LNCAP (cell line): ENCODE measurements around the gene GNG7.

ENCODE experiments used
- TF ChIP-seq, protein P1 (sequence below): fragments of 450-650 bp; IDR thresholded peaks from 2 replicates; pipeline ENCODE4 v1.5.1; 2017; ENCODE audit warnings: mild to moderate bottlenecking

The GNG7 gene

DNA sequence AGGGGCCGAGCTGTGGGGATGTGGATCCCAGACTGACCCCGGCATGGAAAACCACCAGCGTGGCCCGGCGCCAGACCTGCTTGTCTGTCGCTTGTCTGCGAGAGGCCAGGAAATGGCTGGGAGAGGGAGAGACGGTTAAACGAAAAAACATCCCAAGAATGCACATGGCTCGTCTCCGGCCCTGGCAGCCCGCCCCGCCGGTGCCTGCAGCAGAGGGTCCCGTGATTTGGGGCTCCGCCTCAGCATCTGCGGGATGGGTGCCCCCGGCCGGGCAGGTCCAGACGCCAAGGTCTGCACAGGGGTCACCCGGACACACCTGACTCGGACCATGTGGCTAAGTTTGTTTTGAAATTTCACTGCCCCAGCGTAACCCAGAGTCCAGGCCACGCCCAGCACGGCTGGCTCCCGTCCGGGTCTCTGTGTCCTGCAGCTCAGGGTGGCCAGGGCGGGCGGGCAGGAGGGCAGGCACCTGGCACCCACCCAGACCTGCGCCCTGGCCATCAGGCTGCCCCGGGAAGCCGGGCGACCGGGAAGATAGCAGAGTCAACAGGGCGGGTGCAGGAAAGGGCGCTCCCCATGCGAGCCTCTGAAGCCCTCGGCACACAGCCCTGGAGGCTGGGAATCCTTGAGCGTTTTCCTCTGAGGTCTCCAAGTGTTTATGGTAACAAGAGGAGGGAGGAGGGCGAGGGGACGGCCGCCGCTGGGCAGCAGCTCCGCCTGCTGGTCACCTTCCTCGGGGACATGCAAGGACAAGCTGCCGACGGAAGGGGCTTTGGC lies 123.4 kb downstream of the GNG7 start:
- TF ChIP-seq, protein P1, sequence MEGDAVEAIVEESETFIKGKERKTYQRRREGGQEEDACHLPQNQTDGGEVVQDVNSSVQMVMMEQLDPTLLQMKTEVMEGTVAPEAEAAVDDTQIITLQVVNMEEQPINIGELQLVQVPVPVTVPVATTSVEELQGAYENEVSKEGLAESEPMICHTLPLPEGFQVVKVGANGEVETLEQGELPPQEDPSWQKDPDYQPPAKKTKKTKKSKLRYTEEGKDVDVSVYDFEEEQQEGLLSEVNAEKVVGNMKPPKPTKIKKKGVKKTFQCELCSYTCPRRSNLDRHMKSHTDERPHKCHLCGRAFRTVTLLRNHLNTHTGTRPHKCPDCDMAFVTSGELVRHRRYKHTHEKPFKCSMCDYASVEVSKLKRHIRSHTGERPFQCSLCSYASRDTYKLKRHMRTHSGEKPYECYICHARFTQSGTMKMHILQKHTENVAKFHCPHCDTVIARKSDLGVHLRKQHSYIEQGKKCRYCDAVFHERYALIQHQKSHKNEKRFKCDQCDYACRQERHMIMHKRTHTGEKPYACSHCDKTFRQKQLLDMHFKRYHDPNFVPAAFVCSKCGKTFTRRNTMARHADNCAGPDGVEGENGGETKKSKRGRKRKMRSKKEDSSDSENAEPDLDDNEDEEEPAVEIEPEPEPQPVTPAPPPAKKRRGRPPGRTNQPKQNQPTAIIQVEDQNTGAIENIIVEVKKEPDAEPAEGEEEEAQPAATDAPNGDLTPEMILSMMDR = peak; percentile 96

DNA sequence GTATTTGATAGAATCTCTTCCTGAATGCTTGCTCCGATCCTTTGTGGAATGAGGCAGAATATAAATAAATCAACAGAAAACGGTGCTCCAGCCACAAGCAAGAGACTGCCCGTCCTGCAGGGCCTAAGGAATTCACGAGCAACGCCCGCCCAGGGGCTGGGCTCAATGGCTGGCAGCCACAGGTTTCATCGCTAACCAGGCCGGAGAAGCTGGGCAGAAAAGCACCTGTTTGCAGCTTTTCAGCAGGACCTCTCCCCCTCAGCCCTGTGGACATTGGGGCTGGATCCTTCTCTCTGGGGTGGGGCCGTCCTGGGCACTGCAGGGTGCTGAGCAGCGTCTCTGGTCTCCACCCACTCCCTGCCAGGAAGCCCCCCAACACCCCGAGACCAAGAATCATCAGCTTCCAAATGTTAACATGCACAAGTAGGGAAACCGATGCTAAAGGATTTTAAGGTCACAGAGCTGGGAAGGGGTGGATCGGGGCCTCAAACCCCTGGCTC lies 124.1 kb downstream of the GNG7 start:
- TF ChIP-seq, protein P1 = no peak

DNA sequence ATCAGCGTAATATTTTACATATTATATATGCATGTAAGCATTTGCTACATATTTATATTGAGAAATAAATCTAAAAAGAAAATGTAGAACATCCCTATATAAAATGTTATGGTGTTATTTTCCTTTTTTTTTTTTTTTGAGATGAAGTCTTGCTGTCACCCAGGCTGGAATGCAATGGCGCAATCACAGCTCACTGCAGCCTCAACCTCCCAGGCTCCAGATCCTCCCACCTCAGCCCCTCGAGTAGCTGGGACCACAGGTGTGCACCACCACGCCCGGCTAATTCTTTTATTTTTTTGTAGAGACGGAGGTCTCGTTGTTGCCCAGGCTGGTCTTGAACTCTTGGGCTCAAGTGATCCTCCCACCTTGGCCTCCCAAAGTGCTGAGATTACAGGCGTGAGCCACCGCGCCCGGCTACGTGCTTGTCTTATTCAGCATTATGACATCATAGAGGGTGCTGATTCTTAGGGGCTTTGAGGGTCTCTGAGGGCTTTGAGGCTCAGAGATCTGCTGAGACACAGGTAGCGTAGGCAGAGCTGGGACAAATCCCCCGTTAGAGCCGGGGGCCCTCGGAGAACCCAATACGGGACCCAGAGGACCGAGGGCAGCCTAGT lies 124.7 kb downstream of the GNG7 start:
- TF ChIP-seq, protein P1 = no peak

DNA sequence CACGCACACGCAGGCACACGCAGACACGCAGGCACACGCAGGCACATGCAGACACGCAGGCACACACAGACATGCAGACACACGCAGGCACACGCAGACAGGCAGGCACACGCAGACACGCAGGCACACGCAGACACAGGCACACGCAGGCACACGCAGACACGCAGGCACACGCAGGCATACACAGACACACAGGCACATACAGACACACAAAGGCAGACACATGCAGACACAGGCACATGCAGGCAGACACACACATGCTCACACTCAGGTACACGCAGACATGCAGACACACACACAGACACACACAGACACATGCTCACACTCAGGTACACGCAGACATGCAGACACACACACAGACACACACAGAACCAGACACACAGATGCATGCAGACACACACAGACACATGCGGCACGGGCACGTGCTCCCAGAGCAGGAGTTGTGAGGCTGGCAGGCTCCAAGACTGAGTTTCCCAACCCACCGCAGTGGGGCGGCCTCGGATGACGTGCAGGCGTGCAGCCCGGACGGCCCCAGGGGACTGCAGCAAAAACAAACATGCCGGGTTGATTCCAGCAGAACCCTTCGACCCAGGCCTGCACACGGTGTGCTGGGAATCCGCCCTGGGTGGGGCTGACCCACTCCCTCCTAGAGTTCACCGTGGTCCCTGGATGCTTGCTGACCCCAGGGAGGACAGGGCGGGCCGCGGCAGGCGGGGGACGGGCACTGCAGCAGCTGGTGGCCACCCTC lies 126.6 kb downstream of the GNG7 start:
- TF ChIP-seq, protein P1 = no peak

DNA sequence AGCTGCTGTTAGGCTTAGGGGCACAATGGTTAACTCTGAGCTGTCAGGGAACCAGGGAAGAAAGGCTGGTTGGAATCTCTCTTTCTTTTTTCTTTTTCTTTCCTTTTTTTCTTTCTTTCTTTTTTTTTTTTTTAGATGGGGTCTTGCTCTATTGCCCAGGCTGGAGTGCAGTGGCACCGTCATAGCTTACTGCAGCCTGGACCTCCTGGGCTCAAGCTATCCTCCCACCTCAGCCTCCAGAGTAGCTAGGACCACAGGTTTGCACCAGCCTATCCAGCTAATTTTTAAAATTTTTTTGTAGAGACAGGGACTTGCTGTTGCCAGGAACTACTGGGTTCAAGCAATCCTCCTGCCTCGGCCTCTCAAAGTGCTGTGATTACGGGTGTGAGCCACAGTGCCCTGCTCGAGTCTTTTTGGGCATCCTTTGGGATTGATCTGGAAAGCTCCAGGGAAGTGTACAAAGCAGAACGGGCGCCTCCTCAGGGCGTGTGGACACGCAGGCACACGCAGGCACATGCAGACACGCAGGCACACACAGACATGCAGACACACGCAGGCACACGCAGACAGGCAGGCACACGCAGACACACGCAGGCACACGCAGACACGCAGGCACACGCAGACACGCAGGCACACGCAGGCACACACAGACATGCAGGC lies 127.4 kb downstream of the GNG7 start:
- TF ChIP-seq, protein P1 = no peak

DNA sequence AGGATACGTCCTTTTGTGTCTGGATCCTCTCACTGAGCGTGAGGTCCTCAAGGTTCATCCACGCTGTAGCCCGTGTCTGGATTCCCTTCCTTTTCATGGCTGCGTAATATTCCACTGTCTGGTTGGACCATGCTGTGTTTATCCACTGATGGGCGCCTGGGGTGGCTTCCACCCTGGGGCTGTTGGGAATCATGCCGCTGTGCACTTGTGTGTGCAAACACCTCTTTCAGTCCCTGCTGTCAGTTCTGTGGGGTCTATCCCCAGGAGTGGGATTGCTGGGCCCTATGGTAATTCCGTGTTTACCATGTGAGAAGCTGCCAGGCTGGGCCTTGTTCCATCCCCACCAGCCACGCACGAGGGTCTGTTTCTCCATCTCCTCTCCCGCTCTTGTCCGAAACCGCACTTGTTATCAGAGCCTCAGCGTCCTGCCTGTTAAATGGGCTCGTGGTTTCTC lies 128.0 kb downstream of the GNG7 start:
- TF ChIP-seq, protein P1 = no peak

DNA sequence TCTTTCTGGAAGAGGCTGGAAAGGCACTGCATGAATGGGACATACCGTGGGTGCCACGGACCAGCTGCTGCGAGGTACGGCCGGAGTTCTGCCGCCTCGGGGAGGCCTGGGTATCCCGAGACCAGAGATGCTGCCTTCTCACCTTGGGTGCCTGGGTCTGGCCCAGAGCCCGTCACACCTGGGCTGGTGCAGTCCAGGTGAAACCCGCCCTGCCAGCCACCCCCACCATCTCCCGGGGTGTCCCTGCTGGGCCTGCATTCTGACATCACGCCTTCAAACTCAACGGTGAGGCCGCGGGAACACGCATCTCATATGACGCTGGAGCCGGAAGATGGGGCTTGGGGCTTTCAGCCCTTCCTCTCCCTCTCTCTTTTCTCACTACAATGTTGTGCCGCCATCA lies 128.6 kb downstream of the GNG7 start:
- TF ChIP-seq, protein P1 = no peak
